Measurements from ENCODE around the gene WHRN.

The WHRN gene

DNA sequence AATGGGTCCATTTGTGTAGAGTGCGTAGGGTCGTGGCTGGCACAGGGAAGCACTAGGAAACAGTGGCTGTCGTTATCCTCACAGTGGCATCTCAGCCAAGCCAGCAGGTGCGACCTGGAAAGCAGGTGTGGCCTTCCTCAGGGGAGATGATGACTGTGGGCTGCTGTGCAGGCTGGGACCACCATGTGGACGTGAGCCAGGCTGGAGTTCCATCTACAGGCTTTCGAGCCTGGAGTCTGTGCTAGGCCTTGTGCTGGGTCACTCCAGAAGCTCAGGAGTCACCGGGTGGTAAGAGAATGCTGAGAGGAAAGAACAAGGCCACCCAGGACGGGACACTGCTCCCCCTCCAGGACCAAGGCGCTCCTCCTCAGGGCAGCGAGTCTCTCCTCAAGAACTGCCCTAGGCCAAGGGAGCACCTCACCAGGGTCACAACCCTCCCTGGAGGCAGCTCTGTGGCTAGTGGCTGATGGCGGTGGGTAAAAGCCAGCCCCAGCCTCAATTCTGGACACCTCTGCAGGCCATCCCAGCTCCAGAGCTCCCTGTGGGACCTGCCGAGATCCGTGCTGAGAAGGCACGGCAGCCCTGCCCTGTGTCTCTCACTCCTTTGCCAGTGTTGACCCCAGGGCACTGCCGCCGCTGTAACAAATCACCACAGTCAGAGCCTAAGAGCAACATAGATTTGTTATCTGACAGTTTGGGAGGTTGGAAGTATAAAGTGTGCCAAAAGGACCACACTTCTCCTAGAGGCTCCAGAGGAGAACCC, 36.0 kb downstream of the WHRN start:
- no peak for DNase-seq

DNA sequence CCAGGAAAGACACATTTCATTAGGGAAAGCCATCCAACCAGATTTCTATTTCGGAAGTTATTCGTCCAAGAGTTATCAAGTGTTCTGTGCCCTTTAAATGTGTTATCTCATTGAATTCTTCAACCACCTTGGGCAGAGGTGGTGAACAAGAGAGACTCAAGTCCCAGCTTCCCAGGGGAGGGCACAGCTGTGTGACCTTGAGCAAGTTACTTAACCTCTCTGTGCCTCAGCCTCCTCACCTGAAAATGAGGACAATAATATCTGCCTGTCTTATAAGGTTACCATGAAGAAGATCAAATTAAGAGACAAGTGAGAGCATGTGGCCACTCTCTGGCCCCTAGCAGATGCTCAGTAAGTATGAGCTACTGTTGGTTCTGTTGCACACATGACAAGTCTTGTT, 37.4 kb downstream of the WHRN start:
- no peak for DNase-seq

DNA sequence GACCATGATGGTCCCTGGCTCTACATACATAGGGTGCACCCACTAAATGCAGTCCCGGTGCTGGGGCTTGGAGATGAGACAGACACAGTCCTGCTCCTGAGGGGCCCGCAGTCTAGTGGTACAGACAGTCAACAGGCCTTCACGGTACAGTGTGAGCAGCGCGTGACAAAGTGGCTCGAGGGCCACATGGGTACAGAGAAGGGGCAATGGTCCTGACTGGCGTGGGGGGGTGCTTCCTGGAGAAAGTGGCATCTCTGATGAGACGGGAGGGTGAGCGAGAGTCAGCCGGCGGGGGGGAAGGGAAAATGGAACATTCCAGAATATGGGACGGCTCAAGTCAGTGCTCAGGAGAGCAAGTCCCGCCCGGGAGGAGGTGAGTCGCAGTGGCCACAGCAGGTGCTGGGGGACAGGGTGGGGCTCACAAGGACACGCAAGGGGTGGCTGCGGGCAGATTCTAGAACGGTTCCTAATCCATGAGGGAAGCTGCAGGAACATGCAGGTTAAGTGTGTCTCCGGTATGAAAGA, 38.0 kb downstream of the WHRN start:
- DNase-seq, result no peak

DNA sequence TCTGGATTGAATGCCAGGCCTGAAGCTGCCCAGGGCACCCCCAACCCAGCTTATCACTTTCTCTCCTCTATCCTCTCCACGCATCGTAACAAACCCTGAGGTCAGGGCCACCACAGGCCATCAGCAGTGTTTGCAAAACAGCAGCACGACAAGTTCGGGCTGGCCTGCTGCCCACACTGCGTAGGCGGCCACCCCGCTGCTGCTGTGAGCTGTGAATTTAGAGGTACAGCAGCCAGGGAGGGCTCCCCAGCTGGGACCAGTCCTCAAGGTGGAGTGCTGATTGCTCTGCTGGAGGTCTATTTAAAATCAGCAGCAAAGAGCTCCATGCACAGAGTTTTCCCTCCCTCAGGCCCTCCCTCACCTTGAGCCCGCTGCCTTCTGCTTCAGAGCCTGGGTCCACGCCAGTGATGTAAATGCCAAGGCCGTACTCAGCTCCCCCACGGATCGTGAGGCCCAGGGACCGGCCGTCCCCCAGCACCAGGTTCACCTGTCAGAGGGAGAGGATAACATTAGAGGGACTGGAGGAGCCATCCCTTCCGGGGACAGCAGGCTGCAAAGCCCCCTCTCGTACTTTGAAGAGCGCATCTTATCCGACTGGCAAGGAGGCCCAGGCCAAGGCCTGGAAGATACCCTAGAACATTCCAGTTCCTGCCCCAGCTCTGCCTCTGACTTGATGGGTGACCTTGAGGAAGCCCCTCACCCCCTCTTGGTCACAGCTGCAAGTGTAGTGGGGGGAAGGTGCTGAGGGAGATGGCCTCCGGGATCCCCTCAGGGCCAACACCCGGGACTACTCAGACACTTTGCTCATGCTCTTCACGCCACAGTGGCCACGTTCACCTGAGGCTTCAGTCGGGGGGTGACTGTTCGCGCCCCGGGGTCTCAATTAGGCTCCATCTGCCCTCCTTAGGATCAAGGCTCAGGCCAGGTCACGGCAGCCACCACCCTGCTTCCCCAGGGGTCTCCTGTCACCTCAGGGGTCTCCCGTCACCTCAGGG, 39.1 kb downstream of the WHRN start:
- no peak for DNase-seq

DNA sequence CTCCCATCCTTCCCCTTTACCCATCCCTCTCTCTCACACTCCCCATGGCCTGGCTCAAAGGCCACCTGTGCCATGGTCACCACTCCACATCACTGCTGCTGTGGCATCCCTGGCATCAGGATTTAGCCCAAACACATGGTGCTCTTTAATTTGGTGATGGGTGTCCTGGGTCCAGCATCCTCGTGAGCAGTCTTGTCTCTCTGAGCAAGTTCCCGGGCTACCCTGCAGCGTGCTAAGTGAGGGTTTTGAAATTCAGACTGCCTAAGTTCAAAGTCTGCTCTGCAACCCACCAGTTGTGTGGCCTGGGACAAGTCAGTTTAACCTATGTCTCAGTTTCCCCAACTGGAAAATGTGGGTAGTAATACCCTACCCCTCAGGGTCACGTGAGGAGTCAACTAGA, 39.9 kb downstream of the WHRN start:
- no peak for DNase-seq

DNA sequence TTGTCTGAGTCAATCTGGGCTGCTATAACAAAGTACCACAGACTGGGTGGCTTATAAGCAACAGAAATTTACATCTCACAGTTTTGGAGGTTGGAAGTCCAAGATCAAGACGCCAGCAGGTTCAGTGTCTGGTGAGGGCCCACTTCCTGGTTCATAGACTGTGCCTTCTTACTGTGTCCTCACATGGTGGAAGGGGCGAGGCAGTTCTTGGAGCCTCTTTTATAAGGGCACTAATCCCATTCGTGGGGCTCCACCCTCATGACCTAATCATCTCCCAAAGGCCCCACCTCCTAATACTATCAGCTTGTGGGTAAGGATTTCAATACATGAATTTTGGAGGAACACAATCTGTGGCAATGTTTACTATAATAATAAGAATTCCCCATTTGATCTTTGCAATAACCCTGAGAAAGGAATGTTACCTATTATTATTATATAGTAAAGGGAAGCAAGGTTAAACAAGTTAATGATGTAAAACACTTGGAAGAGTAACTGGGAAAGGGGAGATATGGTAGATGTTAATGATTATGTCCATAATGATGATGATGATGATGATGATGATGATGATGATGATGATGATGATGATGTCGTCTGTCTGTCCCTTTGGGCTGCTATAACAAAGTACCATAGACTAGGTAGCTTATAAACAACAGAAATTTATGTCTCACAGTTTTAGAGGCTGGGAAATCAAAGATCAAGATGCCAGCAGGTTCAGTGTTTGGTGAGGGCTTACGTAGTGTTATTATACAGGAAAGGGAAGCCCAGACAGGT, 40.8 kb downstream of the WHRN start:
- DNase-seq, result no peak

DNA sequence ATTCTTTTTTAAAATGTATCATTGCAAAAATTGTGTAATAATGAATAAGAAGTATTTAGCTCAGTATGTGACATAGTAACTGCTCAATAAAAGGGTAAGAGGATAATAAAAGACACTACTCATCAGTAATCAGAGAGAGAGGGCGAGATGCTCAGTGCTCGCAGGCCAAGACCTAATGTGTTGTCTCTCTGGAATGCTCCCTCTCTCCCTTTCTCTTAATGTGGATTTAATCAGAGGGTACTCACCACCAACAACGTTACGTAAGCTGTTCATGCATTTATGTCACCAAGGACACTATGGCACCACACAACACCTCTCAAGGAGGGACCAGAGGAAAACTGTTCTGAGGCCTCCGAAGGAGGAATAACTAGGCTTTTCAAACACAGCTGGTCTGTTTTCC, 42.5 kb downstream of the WHRN start:
- no peak for DNase-seq

DNA sequence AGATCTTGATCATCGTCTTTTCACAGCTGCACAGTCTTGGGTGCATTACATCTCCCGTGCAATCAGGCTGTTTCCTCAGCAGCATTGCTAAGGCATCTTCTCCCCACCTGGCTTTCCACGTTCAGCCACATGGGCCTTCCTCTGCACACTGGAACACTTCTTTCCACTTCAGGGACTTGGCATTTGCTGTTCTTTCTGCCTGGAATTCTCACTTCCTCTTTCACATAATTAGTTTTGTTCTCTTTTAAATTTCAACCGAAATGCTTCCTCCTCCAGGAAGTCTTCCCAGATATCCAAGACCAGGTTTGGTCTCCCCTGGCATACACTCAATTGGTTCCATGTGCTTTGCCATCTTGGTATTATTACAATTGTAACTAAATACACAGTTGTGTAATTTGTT, 43.8 kb downstream of the WHRN start:
- no peak for DNase-seq

DNA sequence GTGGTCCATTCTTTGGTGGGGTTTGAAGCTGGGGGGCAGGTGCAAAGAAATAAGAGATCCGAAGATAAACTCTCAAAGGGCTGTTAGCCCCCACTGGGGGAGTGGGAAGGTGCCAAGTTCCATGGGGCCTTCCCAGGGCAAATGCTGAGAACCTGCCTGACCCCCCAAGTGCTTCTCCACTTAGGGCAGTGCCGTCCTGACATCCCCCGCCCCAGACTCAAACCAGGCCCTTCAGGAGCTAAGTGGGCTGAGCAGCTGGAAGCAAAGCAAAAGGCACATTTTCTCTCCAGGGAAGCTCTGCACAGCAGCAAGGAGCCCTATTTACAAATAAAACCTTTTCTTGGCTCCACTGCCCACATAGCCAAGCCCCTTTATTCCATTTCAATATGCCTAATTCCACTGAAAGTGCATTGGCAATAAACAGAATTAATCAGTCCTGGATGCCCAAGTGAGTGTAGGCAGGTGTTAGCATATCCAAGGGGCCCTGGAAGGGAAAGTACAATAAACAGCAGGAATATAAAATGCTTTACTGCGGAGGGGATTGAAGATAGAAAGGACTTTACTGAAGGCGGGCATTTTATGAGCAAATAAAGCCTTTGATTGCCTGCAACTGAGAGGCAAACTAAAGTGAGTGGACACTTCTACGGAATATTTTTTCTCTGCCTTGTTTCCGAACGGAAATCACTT, 44.6 kb downstream of the WHRN start:
- DNase-seq, result no peak

DNA sequence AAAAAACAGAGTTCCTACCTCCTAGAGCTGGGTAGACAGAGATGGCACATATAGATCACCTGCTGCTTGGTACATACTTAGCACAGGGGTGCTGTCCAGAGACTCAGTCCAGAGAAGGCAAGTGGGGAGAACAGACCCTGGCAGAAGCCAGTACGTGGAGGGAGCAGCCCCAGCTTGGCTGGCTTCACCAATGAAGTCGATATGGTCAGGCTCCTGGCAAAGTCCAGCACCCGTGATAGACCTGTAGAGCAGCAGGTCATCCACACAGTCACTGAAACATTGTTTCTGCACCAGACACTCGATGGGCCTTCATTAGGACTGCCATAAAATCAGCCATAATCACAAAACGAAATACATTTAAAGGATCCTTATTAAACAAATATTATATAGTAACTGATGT, 45.8 kb downstream of the WHRN start:
- no peak for DNase-seq

DNA sequence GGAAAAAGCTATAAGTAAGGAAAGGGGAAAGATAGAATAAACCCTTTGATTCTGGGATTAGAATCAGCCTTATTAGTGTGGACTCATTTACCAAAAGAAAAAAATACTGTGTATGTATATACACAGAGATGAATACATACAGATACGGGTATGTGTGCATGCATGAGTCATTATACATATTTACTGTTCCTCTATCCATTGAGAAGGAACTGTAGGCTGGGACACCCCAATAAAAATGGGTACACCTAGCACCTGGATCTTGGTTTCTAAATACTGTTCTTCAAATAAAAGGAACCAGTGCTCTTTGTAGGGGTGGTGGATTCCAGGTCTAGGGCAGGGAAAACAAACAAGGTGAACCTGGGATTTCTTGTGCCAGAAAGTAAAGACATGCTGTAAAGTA, 48.3 kb downstream of the WHRN start:
- no peak for DNase-seq

DNA sequence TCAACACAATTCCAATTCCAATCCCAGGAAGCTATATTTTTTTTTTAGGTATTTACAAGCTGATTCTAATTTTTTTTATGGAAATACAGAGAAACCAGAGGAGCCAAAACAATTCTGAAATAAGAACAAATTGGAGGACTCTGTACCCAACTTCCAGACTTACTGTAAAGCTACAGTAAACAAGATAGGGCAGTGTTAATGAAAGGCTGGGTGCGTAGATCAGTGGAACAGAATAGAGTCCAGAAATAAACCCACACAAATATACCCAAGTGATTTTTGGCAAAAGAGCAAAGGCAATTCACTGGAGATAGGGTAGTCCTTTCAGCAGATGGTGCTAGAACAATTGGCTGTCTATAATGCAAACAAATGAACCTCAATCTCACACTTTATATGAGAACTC, 50.6 kb downstream of the WHRN start:
- no peak for DNase-seq

DNA sequence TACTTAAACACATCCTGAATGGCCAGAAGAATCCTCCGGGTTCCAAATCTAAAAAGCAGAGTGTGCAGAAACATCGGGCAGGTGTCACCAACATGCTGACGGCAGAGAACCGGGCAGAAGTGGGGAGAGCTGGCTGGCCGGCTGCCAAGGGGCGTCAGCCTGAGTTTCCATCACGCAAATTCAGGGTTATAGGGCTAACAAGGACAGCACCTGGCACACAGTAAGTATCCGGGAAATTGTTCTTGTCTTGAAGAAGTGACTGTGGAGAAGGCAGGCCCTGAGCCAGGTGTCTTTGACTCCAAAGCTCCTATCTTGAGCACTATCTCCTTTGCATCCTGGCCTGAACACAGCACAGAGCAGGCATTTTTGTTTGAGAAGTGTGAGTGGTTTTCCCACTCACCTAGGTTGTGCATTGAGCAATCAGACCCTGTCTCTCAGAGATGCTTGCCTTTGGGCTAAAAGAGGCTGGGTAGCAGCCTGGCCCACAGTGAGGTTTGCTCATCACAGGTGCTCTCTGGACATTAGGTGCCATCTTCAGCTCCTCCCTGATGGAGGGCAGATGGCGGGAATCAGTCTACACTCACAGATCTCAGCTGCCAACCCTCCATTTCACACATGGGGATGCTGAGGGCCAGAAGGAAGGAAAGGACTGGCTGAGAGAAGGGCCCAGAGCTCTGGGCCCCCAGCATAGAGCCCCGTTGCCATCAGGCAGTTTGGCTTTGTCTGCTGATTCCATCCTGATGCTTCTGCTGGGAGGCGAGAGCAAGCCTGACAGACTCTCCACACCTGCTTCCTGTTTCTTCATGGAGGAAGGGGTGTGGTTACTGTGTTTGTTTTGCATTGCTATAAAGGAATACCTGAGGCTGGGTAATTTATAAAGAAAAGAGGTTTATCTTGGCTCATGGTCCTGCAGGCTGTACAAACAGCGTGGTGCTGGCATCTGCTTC, 52.8 kb downstream of the WHRN start:
- peak; percentile 53 for DNase-seq

DNA sequence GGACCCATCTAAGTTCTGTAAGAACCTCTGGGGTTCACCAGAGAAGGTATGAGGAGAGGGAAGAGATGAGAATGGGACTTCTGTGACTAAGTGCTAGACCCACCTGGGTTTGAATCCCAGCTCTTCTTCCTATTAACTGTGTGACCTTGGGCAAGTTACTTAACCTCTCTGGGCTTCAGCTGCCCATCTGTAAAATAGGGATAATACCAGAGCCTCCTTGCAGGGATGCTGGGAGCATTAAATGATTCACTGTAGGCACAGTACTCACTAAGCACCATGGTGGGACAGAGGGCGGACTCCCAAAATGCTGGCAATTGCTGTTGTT, 53.6 kb downstream of the WHRN start:
- DNase-seq, result no peak

DNA sequence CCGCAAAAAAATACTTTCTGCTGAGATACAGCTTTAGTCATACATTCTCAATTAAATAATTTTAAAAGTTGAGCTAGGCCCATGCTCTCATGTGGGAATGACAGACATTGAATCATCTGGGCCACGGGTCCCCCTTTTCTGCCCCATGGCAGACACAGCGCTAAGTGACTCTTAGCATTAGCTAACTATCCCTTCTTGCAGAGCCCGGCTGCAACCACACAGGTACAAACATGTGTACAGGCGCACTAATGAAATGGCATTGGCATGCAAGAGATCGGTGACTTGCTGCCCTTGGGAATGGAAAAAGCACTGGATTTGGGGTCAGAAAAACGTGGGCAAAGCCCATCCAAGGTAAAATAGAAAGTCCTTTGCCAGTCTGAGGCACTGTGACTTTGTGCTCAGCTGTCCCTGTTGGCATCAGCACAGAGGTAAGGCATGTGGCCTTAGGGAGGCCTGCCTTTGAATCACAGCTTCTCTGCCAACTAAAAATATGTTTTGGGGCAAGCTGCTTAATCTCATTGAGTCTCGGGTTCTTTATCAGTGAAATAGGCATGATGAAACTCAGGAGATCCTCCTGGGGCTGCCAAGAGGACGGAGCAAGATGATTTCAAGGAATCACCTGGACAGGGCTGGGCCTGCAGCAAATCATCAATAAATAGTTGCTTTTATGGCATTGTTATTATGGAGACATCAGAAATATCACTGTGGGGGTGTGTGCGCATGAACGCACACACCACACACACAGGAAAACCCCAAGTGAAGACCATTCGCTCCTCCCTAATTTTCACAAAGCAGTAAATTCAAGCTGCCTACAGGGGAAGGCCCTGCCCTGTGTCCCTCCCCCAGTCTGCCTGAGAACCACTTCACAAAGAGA, 54.2 kb downstream of the WHRN start:
- no peak for DNase-seq

DNA sequence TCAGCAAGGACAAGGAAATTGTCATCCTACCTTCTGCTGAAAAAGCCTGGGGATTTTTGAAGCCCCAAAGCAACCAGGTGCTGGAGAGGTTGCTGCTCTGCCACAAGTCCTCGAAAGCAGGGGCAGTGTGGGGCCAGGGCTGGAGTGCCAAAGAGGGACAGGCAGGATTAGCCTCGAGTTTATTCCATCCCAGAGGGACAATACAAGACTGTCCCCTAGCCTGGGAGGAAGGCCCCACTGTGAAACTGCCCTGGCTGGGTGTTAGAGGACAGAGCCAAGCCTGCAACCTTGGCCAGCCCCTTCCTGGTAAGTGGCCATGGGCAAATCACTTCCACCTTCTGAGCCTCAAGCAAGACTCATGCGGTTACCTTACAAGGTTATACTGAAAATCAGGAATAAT, 55.1 kb downstream of the WHRN start:
- DNase-seq, result no peak

DNA sequence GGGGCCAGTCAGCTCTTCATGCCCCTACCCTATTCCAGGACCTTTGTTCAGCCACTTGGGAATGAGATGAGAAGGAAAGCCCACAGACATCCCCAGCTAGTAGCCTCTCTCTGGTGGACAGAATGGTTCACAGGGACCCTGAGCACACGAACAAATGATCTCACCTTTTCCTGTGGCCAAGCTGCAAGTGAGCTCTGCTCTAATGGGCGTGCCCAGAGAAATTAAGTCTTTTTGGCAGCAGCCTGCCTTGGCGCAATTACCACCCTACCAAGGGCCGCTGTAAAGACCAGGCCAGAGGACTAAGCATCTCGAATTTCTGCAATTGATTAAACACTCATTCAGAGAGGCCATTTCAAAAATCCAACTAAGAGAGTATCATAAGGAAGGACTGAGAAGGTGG, 56.0 kb downstream of the WHRN start:
- peak; percentile 15 for DNase-seq

DNA sequence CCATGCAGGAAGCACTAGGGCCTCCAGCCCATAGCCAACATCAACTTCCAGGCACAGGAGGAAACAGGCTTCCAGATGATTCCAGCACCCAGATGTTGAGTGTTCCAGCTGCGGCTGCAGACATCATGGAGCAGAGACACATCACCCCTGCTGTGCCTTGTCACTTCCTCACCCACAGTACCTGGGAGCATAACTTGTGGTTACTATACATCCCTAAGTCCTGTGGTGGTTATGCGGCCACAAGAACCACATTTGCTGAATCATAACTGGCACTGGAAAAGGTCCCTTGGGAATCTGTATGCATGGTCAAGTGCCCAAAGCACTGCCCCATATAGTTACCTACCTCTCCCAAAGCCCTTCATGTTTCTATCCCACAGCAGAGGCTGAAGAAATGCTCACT, 56.6 kb downstream of the WHRN start:
- DNase-seq, result no peak

DNA sequence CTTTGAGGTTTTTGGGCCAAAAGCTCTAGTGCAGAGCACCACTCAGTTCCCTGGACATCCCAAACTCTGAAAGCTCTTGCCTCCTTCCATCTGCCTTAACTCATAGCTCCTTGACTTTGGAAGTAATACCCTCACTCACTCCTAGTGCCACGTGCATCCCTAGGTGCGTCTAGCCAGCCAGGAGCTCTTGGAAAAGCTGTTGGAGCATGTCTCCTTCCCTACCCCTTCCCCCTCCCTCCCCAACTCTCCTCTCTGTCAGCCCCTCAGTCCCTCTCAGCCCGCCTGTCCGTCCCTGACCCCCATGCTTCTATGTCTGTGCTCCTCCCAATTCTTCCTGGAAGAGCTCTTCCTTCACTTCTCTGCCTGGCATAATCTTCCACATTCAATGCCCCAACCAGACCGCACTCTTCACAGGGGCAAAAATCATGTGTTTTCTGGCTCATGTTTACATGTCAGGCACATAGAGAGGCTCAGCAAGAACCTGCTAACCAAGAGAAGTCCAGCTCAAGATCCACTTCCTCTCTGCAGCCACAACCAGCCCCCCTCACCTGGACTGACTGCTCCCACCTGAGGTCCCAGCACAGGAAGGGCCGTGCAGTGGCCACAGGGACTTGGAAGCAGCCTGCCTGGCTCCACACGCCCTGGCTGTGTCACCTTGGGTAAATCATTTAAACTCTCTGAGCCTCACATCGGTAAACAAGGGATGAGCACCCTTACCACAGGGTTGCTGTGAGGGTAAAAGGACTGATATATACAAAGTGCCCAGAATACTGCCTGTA, 58.4 kb downstream of the WHRN start:
- DNase-seq, result no peak

DNA sequence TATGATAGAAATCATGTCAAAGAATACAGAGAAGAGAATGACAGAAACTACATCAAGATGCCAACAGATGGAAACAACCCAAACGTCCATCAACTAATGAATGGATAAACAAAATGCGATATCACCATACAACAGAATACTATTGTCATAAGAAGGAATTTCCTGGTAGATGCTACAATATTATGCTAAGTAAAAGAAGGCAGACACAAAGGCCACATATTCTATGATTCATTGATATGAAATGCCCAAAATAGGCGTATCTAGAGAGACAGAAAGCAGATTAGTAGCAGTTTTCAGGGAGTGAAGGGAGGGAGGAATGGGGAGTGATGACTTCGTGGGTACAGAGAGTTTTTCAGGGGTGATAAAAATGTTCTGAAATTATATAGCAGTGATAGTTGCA, 59.2 kb downstream of the WHRN start:
- DNase-seq, result no peak

Measured in NCI-H2029 (cell line).